ENCODE data around the gene NRDC. TPM values are rescaled to one million over a fixed set of nuclear protein-coding genes. Genes with fewer than 3 reads are reported as not detected.

The NRDC gene
- total and polyA plus RNA-seq, 2 of the 8 experiments (the other 6 are each of a cell fraction or from before 2014, with no cell fraction given), result 70.2 to 182 TPM

GRCh38 chr1:51922040-51922439, 43.5 kb upstream of the NRDC start:
- Histone ChIP-seq H3K4me3 (ENCODE audit: extremely low read depth in 1 of 4, insufficient read depth in 2 of 4, low read depth in 3 of 4, low read length in 4 of 4) (no peak overlapping the region), H3K79me2 (ENCODE audit: control insufficient read depth in 1 of 2, insufficient read depth in 2 of 2, low read length in 2 of 2) (no peaks in the 10 kb centered on the region), H3K36me3 (ENCODE audit: control insufficient read depth in 2 of 4, insufficient read depth in 4 of 4, low read length in 3 of 4) (peaks cover 3 to 29% (median 8%) of the 10 kb centered on the region in 4 experiments; a peak in 7 of 8 replicates), H2AK5ac (ENCODE audit: low read depth, low read length) (no peak overlapping the region), H2BK120ac (replicated peaks; ENCODE audit: low read depth, low read length) (no peak overlapping the region), H3K9ac (replicated peaks in 1 of 4; ENCODE audit: extremely low read depth in 1 of 4, low read depth in 3 of 4, low read length in 3 of 4) (no peak overlapping the region), H3K18ac (ENCODE audit: extremely low read depth, low read length) (no peak overlapping the region), H2BK15ac (ENCODE audit: low read length) (no peak overlapping the region), H4K8ac (ENCODE audit: extremely low read depth, insufficient read depth, low read length) (no peak overlapping the region), H3K27me3 (replicated peaks in 1 of 4; ENCODE audit: control insufficient read depth in 3 of 4, extremely low read depth in 1 of 4, insufficient read depth in 3 of 4, low read length in 3 of 4) (no peaks in the 10 kb centered on the region; a peak in 1 of 7 replicates), H2BK12ac (ENCODE audit: low read depth, low read length) (no peak overlapping the region), H3K79me1 (ENCODE audit: low read depth, low read length) (no peaks in the 10 kb centered on the region; the same call in 1 of the 2 replicates), H2BK5ac (ENCODE audit: low read depth, low read length) (no peak overlapping the region), H3K4me1 (replicated peaks in 1 of 4; ENCODE audit: control insufficient read depth in 3 of 4, insufficient read depth in 4 of 4, low read length in 3 of 4) (peaks cover 0 to 2% (median 0%) of the 10 kb centered on the region in 4 experiments; a peak in 1 of 7 replicates), H3K4me2 (ENCODE audit: insufficient read depth in 1 of 2, low read depth in 2 of 2, low read length in 2 of 2) (no peak overlapping the region), H4K91ac (replicated peaks; ENCODE audit: insufficient read length, low read length) (no peak overlapping the region), H3K4ac (replicated peaks; ENCODE audit: insufficient read length, low read depth, low read length) (no peak overlapping the region), H4K5ac (ENCODE audit: insufficient read length, low read depth, low read length) (no peak overlapping the region), H3K23ac (ENCODE audit: insufficient read length) (no peak overlapping the region), H3K23me2 (ENCODE audit: low read depth, low read length) (no peaks in the 10 kb centered on the region; the same call in 1 of the 2 replicates), H3K27ac (ENCODE audit: low read depth, low read length) (0 out of 2 replicates have a peak overlapping the region, but pooled peaks have one; percentile 4), H4K20me1 (replicated peaks in 1 of 2; ENCODE audit: control insufficient read depth in 1 of 2, insufficient read depth in 2 of 2, low read length in 2 of 2) (no peaks in the 10 kb centered on the region), H2AFZ (ENCODE audit: low read length) (no peak overlapping the region), H3K9me3 (ENCODE audit: insufficient read depth in 2 of 2, low read depth in 1 of 2, low read length in 1 of 2) (no peaks in the 10 kb centered on the region), H2BK20ac (ENCODE audit: low read length) (no peak overlapping the region), H3K56ac (replicated peaks; ENCODE audit: insufficient read length, low read depth, low read length) (no peak overlapping the region), H3K14ac (ENCODE audit: insufficient read length) (no peak overlapping the region)
- WGBS, 2 experiments (ENCODE audit: extremely low coverage in 1 of 2, insufficient coverage in 1 of 2, insufficient read length in 1 of 2, insufficient replicate concordance in 2 of 2, low coverage in 1 of 2, low lambda C conversion rate in 2 of 2, missing lambda C conversion rate in 1 of 2), result 82% methylated on average over 3 of the region's 3 CpGs; no CpG with 5 or more reads in 1 of the 2 experiments
- DNase-seq (ENCODE audit: low read depth in 1 of 2, low spot score in 2 of 2) (no peak), FAIRE-seq (no peak)
- ChIA-PET POLR2A (ENCODE audit: partially characterized antibody) (interaction anchor here (0.6 to 1.2 kb wide), 3 partner anchors 9 to 528 kb away, joined by 3 to 5 read pairs (median 3); no protein-coding TSS in a partner anchor), CTCF (ENCODE audit: partially characterized antibody) (interaction anchor here (0.6 to 7.7 kb wide), 6 partner anchors 10 to 126 kb away, joined by 3 to 84 read pairs (median 4); no protein-coding TSS in a partner anchor)
- TF ChIP-seq NANOG (IDR thresholded peaks at IDR 0.05; ENCODE audit: insufficient read depth, low read depth, low read length, poor library complexity, severe bottlenecking) (no peak), EZH2 (IDR thresholded peaks at IDR 0.05; ENCODE audit: low read depth, low read length, severe bottlenecking) (no peak), EGR1 (IDR thresholded peaks at IDR 0.05; ENCODE audit: borderline replicate concordance, low read depth, low read length) (no peak), POU5F1 (IDR thresholded peaks at IDR 0.05; ENCODE audit: low read depth, low read length) (no peak), SIRT6 (IDR thresholded peaks at IDR 0.05; ENCODE audit: low read length) (no peak), TAF7 (optimal IDR thresholded peaks at IDR 0.05; ENCODE audit: borderline replicate concordance, low read depth, low read length) (no peak), ZNF274 (IDR thresholded peaks at IDR 0.05; ENCODE audit: borderline replicate concordance, extremely low read depth, low read length) (no peak), SUZ12 (IDR thresholded peaks at IDR 0.05; ENCODE audit: low read length) (no peak), RBBP5 (IDR thresholded peaks at IDR 0.05; ENCODE audit: borderline replicate concordance, low read depth, low read length) (no peak), SP4 (IDR thresholded peaks at IDR 0.05; ENCODE audit: low read length) (no peak), BRCA1 (IDR thresholded peaks at IDR 0.05; ENCODE audit: low read depth, low read length) (no peak), SIX5 (IDR thresholded peaks at IDR 0.05; ENCODE audit: low read depth, low read length) (no peak), GTF2F1 (IDR thresholded peaks at IDR 0.05; ENCODE audit: borderline replicate concordance, low read depth, low read length) (no peak)
- TF ChIP-seq, protein P1, sequence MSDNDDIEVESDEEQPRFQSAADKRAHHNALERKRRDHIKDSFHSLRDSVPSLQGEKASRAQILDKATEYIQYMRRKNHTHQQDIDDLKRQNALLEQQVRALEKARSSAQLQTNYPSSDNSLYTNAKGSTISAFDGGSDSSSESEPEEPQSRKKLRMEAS (IDR thresholded peaks at IDR 0.05), result no peak

Data from H1 (cell line).